ENCODE data around the gene KRT8. TPM values are rescaled to one million over a fixed set of nuclear protein-coding genes. Genes with fewer than 3 reads are reported as not detected.

KRT8 gene
- total RNA-seq, 1 experiment from 2014 or later: 3,725 TPM

DNA sequence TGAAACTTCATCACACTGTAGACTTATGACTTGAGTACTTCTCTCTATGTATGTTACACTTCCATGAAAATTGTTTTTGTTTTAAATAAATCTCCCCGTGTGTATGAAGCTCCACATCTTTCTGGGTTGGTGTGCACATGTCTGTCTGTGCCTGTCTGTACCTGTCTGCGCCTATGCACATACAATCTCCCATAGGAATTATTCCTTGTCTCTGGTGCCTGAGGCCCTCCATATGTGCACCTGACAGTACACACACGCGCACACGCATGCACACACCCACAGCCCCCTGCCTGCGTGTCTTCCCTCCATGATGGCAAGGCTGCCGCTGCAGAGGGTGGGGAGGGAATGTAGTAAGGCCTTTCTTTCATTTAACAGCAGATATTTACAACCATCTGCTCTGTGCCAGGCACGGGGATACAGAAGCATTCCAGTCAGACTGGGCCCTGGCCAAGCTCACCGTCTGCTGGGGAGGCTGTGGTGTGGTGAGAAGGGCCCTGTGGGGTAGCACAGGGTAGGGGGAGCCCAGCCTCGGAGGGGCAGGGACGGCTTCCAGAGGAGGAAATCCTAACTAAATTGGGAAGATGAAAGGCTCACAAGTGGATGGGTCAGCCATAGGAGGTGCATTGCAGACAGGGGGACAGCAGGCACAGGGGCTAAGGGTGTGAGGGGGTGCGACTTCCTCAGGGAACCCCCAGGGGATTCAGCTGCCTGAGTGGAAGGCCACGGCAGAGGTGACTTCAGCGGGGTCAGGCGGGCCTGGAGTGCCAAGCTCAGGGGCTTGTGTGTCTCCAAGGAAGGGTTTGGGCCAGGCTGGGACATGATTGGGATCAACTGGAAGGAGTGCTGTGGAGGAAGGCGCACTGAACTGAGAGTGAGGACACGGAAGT is 26.1 kb downstream of the KRT8 start:
- H3K9me3 ChIP-seq: no peaks in the 10 kb centered on the region
- H3K4me1 ChIP-seq: peaks cover 27% of the 10 kb centered on the region
- Mint-ChIP-seq H3K27me3 (ENCODE audit: insufficient read depth, unreplicated experiment) (no peaks in the 10 kb centered on the region), H3K4me1 (ENCODE audit: low read depth, unreplicated experiment) (peaks cover 15% of the 10 kb centered on the region), H3K36me3 (ENCODE audit: insufficient read depth, unreplicated experiment) (no peaks in the 10 kb centered on the region), H3K9me3 (ENCODE audit: unreplicated experiment) (no peaks in the 10 kb centered on the region), H3K27ac (ENCODE audit: unreplicated experiment) (no peak overlapping the region), H3K4me3 (ENCODE audit: unreplicated experiment) (no peak overlapping the region)
- ChIA-PET POLR2A (no interaction called here), CTCF (interaction anchor here (0.5 to 3.4 kb wide), 12 partner anchors 8 to 735 kb away, joined by 3 to 15 read pairs (median 6); no protein-coding TSS in a partner anchor)
- no peak for DNase-seq
- TF ChIP-seq, protein P1, sequence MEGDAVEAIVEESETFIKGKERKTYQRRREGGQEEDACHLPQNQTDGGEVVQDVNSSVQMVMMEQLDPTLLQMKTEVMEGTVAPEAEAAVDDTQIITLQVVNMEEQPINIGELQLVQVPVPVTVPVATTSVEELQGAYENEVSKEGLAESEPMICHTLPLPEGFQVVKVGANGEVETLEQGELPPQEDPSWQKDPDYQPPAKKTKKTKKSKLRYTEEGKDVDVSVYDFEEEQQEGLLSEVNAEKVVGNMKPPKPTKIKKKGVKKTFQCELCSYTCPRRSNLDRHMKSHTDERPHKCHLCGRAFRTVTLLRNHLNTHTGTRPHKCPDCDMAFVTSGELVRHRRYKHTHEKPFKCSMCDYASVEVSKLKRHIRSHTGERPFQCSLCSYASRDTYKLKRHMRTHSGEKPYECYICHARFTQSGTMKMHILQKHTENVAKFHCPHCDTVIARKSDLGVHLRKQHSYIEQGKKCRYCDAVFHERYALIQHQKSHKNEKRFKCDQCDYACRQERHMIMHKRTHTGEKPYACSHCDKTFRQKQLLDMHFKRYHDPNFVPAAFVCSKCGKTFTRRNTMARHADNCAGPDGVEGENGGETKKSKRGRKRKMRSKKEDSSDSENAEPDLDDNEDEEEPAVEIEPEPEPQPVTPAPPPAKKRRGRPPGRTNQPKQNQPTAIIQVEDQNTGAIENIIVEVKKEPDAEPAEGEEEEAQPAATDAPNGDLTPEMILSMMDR (IDR thresholded peaks at IDR 0.05; ENCODE audit: insufficient read depth in 1 of 2, low read depth in 1 of 2, low read length in 1 of 2, severe bottlenecking in 1 of 2, unreplicated experiment in 1 of 2): no peak
- no TSS peak for BruUV-seq (replicated peaks)
- no peaks in the 10 kb centered on the region for H3K27me3 ChIP-seq (replicated peaks; ENCODE audit: control insufficient read depth, insufficient read depth, low read length)
- no peak overlapping the region for H3K4me3 ChIP-seq (ENCODE audit: low read depth, low read length)
- intact Hi-C loops (cut with micrococcal nuclease; ENCODE audit: unreplicated experiment): no loop called here
- H3K36me3 ChIP-seq (ENCODE audit: control insufficient read depth, insufficient read depth, low read length): no peaks in the 10 kb centered on the region; the same call in 1 of the 2 replicates

DNA sequence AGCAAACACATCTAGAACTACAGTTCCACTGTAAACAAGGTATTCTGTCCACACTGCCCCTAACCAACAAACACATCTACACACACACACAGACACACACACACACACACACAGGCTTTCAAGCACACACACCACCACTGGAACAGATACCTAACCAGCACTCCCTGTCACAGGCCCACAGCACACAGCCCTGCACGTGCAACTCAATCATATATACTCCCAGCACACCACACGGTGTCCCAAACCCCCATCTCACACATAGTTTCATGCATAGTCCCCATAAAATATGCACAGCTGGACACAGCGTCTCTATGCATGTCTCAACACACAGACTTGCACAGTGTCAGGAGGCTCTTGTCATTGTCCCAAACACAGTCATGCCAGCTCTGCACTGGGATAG is 27.6 kb downstream of the KRT8 start:
- Histone ChIP-seq H3K27me3 (replicated peaks; ENCODE audit: control insufficient read depth, insufficient read depth, low read length) (no peaks in the 10 kb centered on the region), H3K9me3 (no peaks in the 10 kb centered on the region), H3K4me3 (ENCODE audit: low read depth, low read length) (no peak overlapping the region), H3K4me1 (peaks cover 29% of the 10 kb centered on the region), H3K36me3 (ENCODE audit: control insufficient read depth, insufficient read depth, low read length) (no peaks in the 10 kb centered on the region; the same call in 1 of the 2 replicates)
- no TSS peak for BruUV-seq (replicated peaks)
- intact Hi-C loops (cut with micrococcal nuclease; ENCODE audit: unreplicated experiment): no loop called here
- H3K36me3 Mint-ChIP-seq (ENCODE audit: insufficient read depth, unreplicated experiment): no peaks in the 10 kb centered on the region
- no peaks in the 10 kb centered on the region for H3K27me3 Mint-ChIP-seq (ENCODE audit: insufficient read depth, unreplicated experiment)
- ChIA-PET POLR2A (no interaction called here), CTCF (interaction anchor here (0.6 to 1.7 kb wide), 4 partner anchors 12 to 104 kb away, joined by 3 to 11 read pairs (median 3); no protein-coding TSS in a partner anchor)
- DNase-seq: no peak
- TF ChIP-seq, protein P1 (IDR thresholded peaks at IDR 0.05; ENCODE audit: insufficient read depth in 1 of 2, low read depth in 1 of 2, low read length in 1 of 2, severe bottlenecking in 1 of 2, unreplicated experiment in 1 of 2): no peak
- H3K4me1 Mint-ChIP-seq (ENCODE audit: low read depth, unreplicated experiment): peaks cover 28% of the 10 kb centered on the region
- no peaks in the 10 kb centered on the region for H3K9me3 Mint-ChIP-seq (ENCODE audit: unreplicated experiment)
- no peak overlapping the region for H3K27ac Mint-ChIP-seq (ENCODE audit: unreplicated experiment)
- H3K4me3 Mint-ChIP-seq (ENCODE audit: unreplicated experiment): no peak overlapping the region

DNA sequence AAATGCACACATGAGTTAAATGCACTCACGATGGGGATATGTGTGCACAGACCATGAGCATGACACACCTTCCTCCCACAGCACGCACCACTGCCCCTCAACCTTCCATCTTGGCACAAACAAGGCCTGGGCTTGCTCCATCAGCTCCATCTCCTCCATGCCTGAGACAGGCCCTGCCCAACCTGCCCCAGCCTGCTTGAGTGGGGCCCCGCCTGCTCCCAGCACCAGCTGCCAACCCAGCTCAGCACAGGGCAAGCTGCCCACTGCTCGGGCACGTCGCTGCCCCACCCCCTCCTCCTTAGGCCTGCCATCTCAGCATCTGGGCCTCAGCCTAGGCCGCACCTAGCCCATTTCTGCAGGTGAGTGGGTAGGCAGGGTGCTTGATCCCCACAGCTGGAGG is 28.5 kb downstream of the KRT8 start:
- ChIA-PET POLR2A (no interaction called here), CTCF (interaction anchor here (1.7 kb wide), 1 partner anchor 105 kb away, joined by 3 read pairs; no protein-coding TSS in a partner anchor)
- no peak for DNase-seq
- intact Hi-C loops (cut with micrococcal nuclease; ENCODE audit: unreplicated experiment): no loop called here
- H3K9me3 ChIP-seq: no peaks in the 10 kb centered on the region
- H3K4me1 ChIP-seq: peaks cover 35% of the 10 kb centered on the region
- no TSS peak for BruUV-seq (replicated peaks)
- Mint-ChIP-seq H3K36me3 (ENCODE audit: insufficient read depth, unreplicated experiment) (no peaks in the 10 kb centered on the region), H3K9me3 (ENCODE audit: unreplicated experiment) (no peaks in the 10 kb centered on the region), H3K27ac (ENCODE audit: unreplicated experiment) (no peak overlapping the region), H3K4me3 (ENCODE audit: unreplicated experiment) (no peak overlapping the region), H3K27me3 (ENCODE audit: insufficient read depth, unreplicated experiment) (no peaks in the 10 kb centered on the region), H3K4me1 (ENCODE audit: low read depth, unreplicated experiment) (peaks cover 35% of the 10 kb centered on the region)
- no peak overlapping the region for H3K4me3 ChIP-seq (ENCODE audit: low read depth, low read length)
- no peaks in the 10 kb centered on the region; the same call in 1 of the 2 replicates for H3K36me3 ChIP-seq (ENCODE audit: control insufficient read depth, insufficient read depth, low read length)
- TF ChIP-seq, protein P1 (IDR thresholded peaks at IDR 0.05; ENCODE audit: insufficient read depth in 1 of 2, low read depth in 1 of 2, low read length in 1 of 2, severe bottlenecking in 1 of 2, unreplicated experiment in 1 of 2): no peak
- no peaks in the 10 kb centered on the region for H3K27me3 ChIP-seq (replicated peaks; ENCODE audit: control insufficient read depth, insufficient read depth, low read length)
